ENCODE results near the gene E4F1.

DNA sequence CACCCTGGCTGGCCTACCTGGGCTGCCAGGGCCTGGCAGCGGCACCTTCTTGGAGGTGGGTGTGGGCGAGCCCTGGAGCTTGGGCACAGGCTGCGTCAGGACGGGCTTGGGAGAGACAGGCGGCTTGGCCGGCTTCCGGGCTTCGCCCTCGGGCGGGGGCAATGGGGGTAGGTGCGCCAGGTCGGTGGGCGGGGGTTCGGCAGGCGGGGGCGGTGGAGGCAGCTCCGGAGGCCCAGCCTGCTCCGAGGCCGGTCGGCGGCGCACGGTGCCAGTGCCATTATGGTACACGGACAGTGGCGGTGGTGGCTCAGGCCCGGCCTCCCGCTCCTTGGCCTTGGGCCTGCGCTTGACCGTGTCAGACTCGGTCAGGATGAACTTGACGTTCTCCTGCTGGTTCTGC is 43.8 kb upstream of the E4F1 start:
- TF ChIP-seq CTCF (IDR thresholded peaks at IDR 0.05) = no peak
- TF ChIP-seq POLR2A (IDR thresholded peaks at IDR 0.05) = no peak
